Ectodermal cell (in vitro differentiated cells): ENCODE results near the gene SLC6A11.

Source experiments
- H3K27ac ChIP-seq: 2 replicates; pipeline ENCODE4 v1.7.0; 2013; ENCODE audit warnings: mild to moderate bottlenecking, low read depth, low read length; ENCODE audit not compliant: insufficient read depth, poor library complexity, severe bottlenecking
- H3K27me3 ChIP-seq: 2 replicates; pipeline ENCODE4 v1.7.0; 2013; ENCODE audit warnings: mild to moderate bottlenecking, low read length; ENCODE audit not compliant: insufficient read depth, control insufficient read depth, poor library complexity, severe bottlenecking
- H3K36me3 ChIP-seq: one replicate; pipeline ENCODE4 v1.7.0; 2013; ENCODE audit warnings: low read length; ENCODE audit not compliant: control insufficient read depth, insufficient read depth
- H3K4me1 ChIP-seq: one replicate; pipeline ENCODE4 v1.7.0; 2013; ENCODE audit warnings: low read length; ENCODE audit not compliant: control insufficient read depth, insufficient read depth
- H3K4me3 ChIP-seq: 2 replicates; pipeline ENCODE4 v1.7.0; 2013; ENCODE audit warnings: low read depth, low read length, control low read depth; ENCODE audit not compliant: insufficient read depth
- H3K9me3 ChIP-seq: 2 replicates; pipeline ENCODE4 v1.7.0; 2013; ENCODE audit warnings: mild to moderate bottlenecking, low read length, moderate library complexity; ENCODE audit not compliant: control insufficient read depth
- WGBS, 2 experiments: methylation state at CpG; one replicate each; pipeline ENCODE4 v1.1.7; 2013; ENCODE audit warnings: missing lambda C conversion rate in 2 of 2; 5-methylcytosine and 5-hydroxymethylcytosine counted together

The SLC6A11 gene

GRCh38 chr3:10911350-10912002, 95.4 kb downstream of the SLC6A11 start:
- H3K27me3 ChIP-seq: no peaks in the 10 kb centered on the region
- WGBS, 2 experiments: 86 to 91% methylated on average over 2 of the region's 2 CpGs
- H3K9me3 ChIP-seq: no peaks in the 10 kb centered on the region
- no peaks in the 10 kb centered on the region for H3K36me3 ChIP-seq
- no peaks in the 10 kb centered on the region for H3K4me1 ChIP-seq
- H3K4me3 ChIP-seq: no peak overlapping the region
- H3K27ac ChIP-seq: no peak overlapping the region

GRCh38 chr3:10912786-10913185, 96.8 kb downstream of the SLC6A11 start:
- H3K9me3 ChIP-seq: no peaks in the 10 kb centered on the region
- no peaks in the 10 kb centered on the region for H3K27me3 ChIP-seq
- H3K4me1 ChIP-seq: no peaks in the 10 kb centered on the region
- WGBS, 2 experiments: 93 to 97% methylated on average over 3 of the region's 3 CpGs
- no peaks in the 10 kb centered on the region for H3K36me3 ChIP-seq
- no peak overlapping the region for H3K4me3 ChIP-seq
- H3K27ac ChIP-seq: no peak overlapping the region

DNA sequence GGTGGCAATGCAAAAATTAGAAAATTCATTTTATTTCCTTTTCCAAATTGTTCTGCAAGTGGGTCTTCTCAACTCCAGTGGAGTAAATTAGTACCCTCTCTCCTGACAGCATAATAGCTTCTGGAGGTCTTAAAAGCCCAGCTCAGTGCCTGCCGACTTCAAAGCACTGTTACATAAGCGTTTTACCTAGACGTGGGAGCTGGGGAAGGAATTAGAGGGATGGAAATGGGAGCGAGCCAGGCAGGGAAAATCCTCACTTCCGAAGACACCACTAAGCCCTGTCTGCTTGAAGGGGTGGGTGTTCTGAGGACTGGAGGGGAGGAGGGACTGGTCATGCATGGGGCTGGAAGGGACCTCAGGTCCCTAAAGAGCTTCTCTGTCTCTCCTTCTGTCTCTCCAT, 99.3 kb downstream of the SLC6A11 start:
- 55% methylated on average over 5 of the region's 5 CpGs for WGBS, 2 experiments

GRCh38 chr3:10917176-10917575, 101.1 kb downstream of the SLC6A11 start:
- 92 to 93% methylated on average over 3 of the region's 3 CpGs for WGBS, 2 experiments
- H3K27ac ChIP-seq: no peak overlapping the region
- no peak overlapping the region for H3K4me3 ChIP-seq
- no peaks in the 10 kb centered on the region for H3K36me3 ChIP-seq
- no peaks in the 10 kb centered on the region for H3K4me1 ChIP-seq
- H3K27me3 ChIP-seq: peaks cover 4% of the 10 kb centered on the region
- no peaks in the 10 kb centered on the region for H3K9me3 ChIP-seq

More for the DNA sequence above, 99.3 kb downstream of the SLC6A11 start:
- Histone ChIP-seq H3K36me3 (no peaks in the 10 kb centered on the region), H3K27ac (no peak overlapping the region), H3K27me3 (no peaks in the 10 kb centered on the region), H3K4me1 (no peaks in the 10 kb centered on the region), H3K9me3 (no peaks in the 10 kb centered on the region), H3K4me3 (no peak overlapping the region)

DNA sequence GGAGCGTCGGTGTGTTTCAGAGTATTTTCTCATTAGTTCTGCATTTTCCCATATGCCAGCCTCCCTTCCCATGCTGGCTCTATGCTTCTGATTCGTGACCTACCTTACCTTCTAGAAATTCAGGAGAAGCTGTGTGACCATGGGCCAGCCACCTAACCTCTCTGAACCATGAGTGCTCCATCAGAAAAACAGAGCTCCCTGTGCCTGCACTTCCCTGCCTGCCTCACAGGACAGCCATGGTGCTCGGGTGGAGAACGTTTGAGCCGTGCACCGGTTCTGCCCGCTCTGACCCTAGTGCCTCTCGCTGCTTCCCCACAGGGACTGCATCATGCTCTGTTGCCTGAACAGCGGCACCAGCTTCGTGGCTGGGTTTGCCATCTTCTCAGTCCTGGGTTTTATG, 102.0 kb downstream of the SLC6A11 start:
- Histone ChIP-seq H3K27ac (no peak overlapping the region), H3K27me3 (peaks cover 4% of the 10 kb centered on the region), H3K9me3 (no peaks in the 10 kb centered on the region), H3K36me3 (no peaks in the 10 kb centered on the region), H3K4me1 (no peaks in the 10 kb centered on the region), H3K4me3 (no peak overlapping the region)
- WGBS, 2 experiments: 91 to 93% methylated on average over 11 of the region's 11 CpGs

GRCh38 chr3:10919636-10920035, 103.6 kb downstream of the SLC6A11 start:
- peaks cover 4% of the 10 kb centered on the region for H3K27me3 ChIP-seq

DNA sequence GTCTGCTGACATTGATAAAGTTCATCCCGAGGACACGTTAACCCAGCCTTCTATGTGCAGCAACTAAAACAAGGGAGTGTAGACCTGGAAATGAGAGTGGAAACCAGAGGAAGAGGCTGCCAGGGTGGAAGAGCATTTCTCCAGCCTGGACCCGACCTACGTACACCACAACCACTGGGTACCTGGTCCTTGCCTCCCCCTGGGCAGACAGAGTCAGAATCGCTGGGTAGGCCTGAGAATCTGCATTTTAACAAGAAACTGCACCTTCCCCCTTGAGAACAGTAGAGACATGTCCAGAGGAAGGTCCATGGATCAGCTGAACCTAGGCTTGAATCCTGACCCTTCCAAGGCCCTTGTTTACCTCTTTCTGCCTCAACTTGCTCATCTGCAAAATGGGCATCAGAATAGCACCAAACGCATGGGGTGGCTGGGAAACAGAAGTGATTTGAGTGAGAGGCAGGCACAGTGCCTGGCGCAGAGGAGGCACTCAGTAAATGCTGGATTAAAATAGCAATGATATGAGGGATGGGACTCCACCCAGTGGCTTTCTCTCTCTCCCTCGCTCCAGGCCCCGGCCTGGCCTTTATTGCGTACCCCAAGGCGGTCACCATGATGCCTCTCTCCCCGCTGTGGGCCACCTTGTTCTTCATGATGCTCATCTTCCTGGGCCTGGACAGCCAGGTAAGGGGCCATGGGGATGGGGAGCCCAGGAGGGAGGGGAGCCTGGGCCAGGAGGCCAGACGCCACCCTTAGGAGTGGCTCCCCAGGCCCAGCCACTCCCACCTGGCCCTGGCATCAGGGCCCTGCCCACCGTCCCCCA, 109.6 kb downstream of the SLC6A11 start:
- H3K27me3 ChIP-seq: peaks cover 2% of the 10 kb centered on the region
- H3K4me1 ChIP-seq: no peaks in the 10 kb centered on the region
- H3K9me3 ChIP-seq: no peaks in the 10 kb centered on the region
- H3K36me3 ChIP-seq: no peaks in the 10 kb centered on the region
- WGBS, 2 experiments: 92 to 95% methylated on average over 14 of the region's 14 CpGs
- no peak overlapping the region for H3K27ac ChIP-seq
- H3K4me3 ChIP-seq: no peak overlapping the region

More at GRCh38 chr3:10919636-10920035, 103.6 kb downstream of the SLC6A11 start:
- Histone ChIP-seq H3K36me3 (no peaks in the 10 kb centered on the region), H3K9me3 (no peaks in the 10 kb centered on the region), H3K4me1 (no peaks in the 10 kb centered on the region), H3K4me3 (no peak overlapping the region), H3K27ac (no peak overlapping the region)
- WGBS, 2 experiments: 86 to 89% methylated on average over 5 of the region's 5 CpGs

DNA sequence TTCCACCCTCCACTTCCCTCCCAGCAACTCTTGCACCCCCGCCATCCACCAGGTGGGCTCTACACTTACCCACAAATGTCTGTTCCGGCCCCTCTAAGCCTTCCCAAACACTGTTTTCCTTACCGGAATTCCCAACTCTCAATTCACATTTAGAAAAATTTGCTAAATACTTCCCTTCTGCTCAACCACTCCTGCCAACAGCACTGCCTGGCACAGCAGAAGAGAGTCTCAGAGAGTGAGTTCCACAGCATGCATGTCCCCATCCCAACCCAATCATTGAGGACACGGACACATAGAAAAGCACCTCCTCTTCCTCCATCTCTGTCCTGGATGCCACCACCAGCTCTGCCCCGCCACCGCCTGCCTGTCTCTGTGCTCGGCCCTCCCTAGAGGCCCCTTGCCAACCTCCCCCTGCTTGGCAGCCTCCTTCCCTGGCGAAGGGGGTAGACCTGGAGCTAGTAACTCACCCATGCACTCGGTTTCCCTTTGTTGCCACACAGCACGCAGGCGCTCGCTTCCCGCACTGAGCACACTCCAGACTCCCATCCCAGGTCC, 110.3 kb downstream of the SLC6A11 start:
- no peaks in the 10 kb centered on the region for H3K27me3 ChIP-seq
- H3K4me3 ChIP-seq: no peak overlapping the region
- 92 to 93% methylated on average over 13 of the region's 13 CpGs for WGBS, 2 experiments
- H3K4me1 ChIP-seq: no peaks in the 10 kb centered on the region
- H3K9me3 ChIP-seq: no peaks in the 10 kb centered on the region
- no peaks in the 10 kb centered on the region for H3K36me3 ChIP-seq
- H3K27ac ChIP-seq: no peak overlapping the region

GRCh38 chr3:10926811-10927521, 110.9 kb downstream of the SLC6A11 start:
- Histone ChIP-seq H3K36me3 (no peaks in the 10 kb centered on the region), H3K4me1 (no peaks in the 10 kb centered on the region), H3K27me3 (no peaks in the 10 kb centered on the region), H3K27ac (no peak overlapping the region), H3K4me3 (no peak overlapping the region), H3K9me3 (no peaks in the 10 kb centered on the region)
- 90 to 91% methylated on average over 16 of the region's 16 CpGs for WGBS, 2 experiments

DNA sequence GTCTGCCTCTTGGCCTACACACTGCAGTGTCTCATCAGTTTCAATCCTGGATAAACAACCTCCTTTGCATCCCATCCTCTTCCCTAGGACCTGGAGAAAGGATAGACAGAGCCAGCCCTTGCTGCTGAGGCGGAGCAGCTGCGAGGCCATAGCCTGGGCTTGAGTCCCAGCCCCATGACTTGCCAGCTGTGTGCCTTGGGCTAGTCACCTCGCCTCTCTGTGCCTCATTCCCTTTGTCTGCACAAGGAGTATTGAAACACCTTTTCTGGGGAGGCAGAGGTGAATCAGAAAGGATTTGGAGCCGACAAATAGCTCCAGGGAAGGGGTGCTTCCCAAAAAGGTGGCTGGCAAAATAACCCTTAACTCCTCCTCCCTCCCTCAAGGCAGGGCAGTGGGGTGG, 111.5 kb downstream of the SLC6A11 start:
- no peaks in the 10 kb centered on the region for H3K4me1 ChIP-seq
- H3K9me3 ChIP-seq: no peaks in the 10 kb centered on the region
- H3K27me3 ChIP-seq: no peaks in the 10 kb centered on the region
- H3K36me3 ChIP-seq: no peaks in the 10 kb centered on the region
- H3K4me3 ChIP-seq: no peak overlapping the region
- no peak overlapping the region for H3K27ac ChIP-seq
- 90 to 93% methylated on average over 4 of the region's 4 CpGs for whole genome bisulfite sequencing, 2 experiments
